ENCODE measurements around the gene INSIG2.

The INSIG2 gene

DNA sequence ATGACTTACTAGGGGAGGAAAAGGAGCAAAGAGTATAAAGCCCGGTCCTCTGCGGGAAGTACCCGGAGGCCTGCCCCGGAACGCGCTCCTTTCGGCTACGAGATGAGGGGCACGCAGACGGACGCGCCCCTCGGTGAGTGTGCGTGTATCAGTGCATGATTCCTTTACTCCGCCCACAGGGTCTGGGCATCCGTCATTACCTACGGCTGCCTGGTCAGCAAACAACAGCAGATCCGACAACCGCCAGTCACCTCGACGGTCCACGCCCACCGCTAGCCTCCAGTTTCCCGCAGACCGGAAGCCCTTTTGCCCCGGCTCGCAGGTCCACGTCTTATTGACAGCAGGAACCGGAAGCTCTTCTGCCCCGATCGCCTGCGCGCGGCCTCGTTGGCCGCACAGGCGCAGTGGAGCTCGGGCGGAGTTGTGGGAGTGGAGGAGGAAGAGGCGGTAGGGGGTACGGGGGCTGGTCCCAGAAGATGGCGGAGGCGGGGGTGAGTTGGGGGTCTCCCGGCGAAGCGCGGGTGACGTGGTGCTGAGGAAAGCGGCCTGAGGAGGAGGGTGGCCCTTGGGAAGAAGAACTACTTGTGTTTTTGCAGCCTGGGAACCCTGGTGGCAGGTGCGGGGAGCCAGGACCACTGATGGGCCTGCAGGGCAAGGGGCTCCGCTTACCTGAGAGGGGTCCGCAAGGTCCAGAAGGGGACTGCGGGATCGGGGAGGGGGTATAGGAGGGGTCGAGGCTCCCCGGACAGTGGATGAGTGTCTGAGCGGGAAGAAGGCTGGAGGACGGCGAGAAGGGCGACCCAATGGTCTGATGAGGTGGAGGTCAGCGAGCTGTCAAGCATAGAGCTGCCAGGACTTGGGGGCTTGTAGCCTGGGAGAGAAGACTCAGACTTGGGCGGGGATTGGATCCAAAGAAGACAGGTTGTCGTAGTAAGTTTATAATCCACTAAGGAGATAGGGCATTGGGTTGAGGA lies at the start of gene INSIG2:
TSS of gene INSIG2 (plus strand) at position 421 of the 974 bp plus-strand sequence. CDS start 8,086 bp downstream, outside the sequence.
- peak; percentile 70 to 76 (median 71) for DNase-seq (ENCODE audit: low read depth in 3 of 3)

DNA sequence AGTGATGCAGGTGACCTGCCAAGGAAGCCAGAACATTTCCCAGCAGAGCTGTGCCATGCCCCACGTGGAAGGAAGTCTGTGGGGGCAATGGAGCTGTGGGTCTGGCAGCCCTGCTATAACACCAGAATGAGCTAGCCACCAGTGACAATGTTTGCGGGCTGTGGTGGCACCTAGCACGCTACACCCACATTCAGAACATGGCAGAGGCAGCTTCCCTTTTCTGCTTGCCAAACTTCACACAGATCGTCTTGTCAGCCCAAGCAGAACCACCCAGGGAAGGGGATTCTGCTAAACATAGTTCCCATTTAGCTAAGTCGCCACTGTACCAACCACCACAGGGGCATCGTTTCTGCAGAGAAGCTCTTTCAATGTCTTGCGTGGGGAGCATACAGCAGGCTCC lies 47.4 kb upstream of the INSIG2 start:
- no peak for DNase-seq (ENCODE audit: low read depth in 3 of 3)

DNA sequence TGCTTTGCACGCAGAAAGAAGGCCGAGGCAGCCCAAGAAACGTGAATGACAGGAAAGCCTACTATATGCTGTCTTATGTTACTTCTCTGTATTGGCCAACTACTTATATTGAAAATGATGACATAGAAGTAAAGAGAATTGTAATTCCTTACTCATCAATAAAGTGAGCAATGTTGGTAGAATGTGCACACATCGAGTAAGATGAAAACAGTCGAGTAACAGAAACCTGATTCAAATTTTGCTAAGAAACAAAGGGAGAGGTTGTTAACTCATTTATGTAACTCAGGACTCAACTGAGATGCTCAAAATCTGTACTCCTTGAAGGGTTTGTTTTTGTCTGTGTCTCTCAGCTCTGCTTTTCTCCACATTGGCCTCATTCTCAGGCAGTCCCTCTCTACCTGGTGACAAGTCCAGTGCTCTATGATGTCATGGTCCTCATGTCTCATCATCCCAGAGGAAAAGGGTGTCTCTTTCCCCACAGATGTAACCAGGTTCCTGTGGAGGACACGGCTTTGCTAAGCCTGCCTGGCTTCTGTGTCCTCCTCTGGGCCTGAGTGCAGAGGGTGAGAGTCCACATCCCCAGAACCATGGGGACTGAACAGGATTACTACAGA lies 44.1 kb upstream of the INSIG2 start:
- DNase-seq (ENCODE audit: low read depth in 3 of 3): no peak

DNA sequence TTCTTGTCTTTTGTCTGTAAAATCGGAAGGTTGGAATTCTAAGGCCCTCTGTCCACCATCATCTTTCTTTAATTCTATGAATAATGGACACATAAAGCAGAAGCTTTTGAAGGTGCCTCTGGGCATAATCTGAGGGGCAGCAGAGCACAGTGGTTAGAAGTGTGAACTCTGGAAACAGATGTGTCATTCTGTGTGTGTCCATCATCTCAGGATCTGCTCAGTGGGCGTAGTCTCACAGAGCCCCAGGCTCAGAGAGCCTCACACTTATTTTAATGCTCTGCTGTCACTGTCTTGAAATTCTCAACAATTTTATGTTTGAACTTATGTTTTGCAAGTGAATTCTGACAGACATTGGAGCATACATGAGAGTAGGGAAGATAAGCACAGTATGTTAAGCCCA lies 43.4 kb upstream of the INSIG2 start:
- no peak for DNase-seq (ENCODE audit: low read depth in 3 of 3)

DNA sequence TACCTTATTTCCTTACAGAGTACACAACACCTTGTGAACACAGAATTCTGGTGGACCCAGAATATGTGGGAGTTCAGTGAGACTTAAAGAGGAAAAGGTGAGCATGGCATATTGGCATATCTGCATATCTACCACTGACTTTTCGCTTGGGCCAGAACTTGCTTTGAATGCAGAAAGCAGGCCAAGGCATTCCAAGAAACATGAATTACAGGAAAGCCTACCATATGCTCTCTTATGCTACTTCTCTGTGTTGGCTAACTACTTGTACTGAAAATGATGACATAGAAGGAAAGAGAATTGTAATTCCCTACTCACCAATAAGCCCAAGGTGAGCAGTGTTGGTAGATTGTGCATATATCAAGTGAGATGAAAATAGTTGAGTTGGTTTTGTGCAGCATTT lies 43.0 kb upstream of the INSIG2 start:
- no peak for DNase-seq (ENCODE audit: low read depth in 3 of 3)

DNA sequence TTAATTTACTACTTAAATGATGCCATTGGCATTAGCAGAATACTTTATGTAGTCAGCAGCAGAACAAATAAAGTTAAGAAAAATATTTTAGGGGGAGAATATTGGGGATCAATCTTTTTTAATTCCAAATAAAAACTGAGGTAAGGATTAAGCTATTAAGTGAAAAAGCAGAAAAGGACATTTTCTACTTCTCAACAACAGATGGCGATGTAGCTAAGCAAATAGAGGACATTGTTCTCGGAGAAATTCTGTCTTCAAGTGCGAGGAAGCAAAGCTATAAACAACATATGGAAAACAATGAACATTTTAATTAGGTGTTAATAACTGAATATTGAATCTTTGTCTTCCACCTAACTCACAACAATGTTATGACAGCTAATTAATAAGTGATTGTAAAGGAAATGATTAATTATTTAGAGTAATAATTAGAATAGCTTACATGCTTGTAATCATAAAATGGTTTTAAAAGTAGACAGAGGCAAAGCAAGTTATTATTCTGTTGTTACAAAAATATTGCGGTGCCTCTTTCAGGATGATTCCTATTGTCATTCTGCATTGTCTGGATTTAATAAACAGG lies 41.5 kb upstream of the INSIG2 start:
- no peak for DNase-seq (ENCODE audit: low read depth in 3 of 3)

DNA sequence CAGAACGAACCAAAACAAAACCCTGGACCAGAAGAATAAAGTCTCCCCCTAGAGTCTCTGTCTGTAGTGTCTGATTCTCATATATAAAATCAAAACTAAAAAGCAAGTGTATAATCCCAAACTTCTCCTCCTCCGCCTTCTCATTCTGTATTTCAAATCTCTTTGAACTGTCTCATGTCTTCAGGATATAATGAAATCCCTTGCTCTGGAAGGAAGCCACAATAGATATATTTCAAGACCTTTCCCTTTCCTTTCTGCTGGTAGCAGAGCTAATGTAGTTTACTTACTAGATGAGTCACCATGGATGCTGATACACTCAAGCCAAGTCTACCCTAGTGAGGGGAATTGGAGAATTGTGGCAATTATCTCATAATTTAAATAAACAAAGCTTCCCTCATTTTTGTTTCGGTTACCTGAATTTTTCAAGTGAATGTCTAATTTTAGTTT lies 40.9 kb upstream of the INSIG2 start:
- no peak for DNase-seq (ENCODE audit: low read depth in 3 of 3)

DNA sequence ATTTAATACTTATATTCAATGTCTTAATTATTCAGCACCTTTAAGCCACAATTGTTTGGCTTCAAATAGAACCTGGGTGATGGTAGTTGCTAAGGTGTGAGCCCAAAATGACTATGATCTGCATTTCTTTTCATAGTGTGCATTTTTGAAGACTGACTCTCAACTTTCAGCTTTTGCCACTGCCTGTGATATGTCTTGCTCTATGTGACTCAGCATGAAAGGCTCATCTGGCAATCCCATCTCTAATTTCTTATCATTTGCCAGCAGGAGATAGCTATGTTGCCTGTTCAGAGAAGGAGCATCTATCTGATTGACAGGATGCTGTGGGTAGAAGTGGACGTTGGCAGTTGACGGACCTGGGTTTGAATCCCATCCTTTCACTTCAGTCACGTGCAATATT lies 39.9 kb upstream of the INSIG2 start:
- DNase-seq (ENCODE audit: low read depth in 3 of 3): no peak

DNA sequence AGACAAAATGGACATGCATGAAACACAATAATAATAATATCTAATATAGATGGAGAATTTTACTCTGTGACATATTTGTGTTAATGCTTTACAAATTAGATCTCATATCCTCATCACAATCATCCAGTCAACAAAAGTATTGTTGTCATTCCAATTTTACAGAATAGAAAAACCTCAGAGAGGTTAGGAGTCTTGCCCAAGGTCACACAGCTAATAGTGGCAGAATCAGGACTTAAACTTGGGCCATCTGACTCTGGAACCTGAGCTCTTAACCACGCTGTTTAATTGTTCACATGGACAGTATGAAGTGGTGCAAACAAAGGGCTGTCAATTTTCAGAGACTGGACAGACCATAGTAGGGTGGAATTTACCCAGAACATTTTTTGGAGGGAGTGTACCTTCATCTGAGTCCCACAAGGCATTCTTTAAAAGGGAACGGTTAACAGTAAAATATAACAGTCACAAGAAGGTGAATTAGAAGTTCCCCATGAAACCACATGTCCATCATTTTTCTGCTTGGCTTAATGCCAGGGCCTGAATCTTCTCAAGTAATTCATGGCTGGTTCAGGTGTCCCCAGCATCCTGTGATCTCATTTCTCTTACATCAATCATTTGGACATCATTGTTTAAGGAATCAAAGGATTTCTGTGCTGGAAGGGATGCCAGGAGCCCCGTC lies 39.0 kb upstream of the INSIG2 start:
- no peak for DNase-seq (ENCODE audit: low read depth in 3 of 3)

DNA sequence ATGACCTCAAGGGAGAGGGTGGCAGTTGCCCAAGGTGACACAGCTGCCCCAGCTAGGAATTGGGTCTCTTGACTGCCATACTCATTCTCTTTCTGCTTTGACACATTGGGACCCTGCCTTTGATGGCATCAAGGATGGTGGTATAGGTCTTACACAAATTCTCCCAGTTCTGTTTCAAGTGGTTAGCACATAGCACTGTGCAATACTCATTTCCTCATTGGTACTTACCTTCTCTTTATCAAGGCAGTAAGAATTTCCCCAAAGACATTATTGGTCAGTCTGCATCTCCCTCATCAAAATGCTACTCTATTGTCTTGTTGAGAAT lies 38.5 kb upstream of the INSIG2 start:
- DNase-seq (ENCODE audit: low read depth in 3 of 3): no peak

DNA sequence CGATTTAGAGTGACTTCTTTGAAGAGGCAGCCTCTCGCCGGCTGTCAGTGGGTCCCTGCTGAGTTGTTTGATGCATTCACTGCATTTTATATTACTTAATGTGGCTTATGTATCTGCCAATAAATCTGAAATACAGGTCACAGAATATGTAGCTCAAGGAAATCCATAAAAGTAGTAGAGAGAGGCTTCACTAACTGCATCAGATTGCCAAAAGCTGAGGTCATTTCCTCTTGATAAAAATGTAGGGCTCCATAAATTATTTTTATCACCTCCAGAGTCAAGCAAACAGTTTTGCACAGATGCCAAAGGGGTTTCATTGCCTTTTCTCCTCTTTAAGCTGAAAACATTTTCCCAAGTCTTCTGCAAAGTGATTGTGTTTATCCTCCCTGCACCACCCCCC lies 37.9 kb upstream of the INSIG2 start:
- DNase-seq (ENCODE audit: low read depth in 3 of 3): no peak

DNA sequence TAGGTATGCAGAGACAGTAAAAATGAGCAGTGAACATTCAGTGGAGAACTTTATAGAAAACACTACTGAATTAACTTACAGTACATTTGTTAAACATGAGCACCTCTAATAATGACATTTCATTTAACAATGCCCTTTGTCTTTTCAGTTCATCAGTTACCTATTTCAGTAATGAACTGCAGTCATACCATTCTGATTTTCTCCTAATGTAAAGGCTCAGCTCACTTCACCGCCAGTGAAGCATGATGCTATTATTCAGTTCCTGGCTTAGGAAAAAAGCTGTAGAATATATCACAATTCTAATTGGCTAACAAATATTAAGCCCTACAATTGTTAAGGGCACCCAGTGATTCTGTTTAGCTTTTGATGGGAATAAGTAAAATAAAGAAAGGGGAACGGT lies 37.3 kb upstream of the INSIG2 start:
- DNase-seq (ENCODE audit: low read depth in 3 of 3): no peak

DNA sequence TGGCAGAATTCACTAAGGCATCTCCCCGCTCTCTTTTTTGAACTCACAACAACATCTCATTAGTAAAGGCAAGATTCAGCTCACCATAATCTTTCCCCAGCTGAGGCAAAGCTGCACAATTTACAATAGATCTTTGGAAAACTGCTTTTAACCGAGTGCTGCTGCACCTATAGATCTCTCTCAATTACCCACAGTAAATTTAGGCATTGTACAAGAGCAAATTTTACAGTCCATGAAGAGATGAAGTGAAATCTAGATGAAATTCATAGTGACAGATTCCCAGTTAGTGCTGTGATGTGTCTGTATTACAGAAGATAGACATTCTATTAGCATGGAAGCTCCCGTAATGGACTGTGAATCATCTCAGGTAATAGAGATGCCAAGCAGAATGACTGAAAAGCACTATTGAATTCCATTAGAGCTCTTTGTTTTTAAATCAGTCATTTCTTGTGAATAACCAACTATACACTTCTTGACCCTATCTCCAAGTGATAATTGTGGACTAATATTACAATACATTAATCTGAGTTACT lies 36.4 kb upstream of the INSIG2 start:
- DNase-seq (ENCODE audit: low read depth in 3 of 3): no peak

DNA sequence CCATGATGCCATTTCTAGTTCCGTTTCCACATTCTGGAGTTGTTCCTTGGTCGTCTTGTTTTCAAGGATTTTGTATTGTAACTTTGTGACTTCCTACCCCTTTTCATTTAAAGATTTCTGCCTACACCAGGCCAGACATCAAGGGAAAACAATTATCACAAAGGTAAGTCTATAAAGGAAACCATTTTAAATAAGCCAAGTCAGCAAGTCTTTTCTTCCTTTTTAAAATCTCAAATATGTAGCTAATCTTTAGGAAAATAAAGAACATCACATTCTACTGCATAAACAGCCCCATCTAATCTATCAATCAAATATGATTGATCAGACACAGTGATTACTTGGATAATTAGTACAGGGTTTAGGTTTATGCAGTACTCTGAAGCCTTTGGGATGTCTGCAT lies 35.8 kb upstream of the INSIG2 start:
- no peak for DNase-seq (ENCODE audit: low read depth in 3 of 3)

DNA sequence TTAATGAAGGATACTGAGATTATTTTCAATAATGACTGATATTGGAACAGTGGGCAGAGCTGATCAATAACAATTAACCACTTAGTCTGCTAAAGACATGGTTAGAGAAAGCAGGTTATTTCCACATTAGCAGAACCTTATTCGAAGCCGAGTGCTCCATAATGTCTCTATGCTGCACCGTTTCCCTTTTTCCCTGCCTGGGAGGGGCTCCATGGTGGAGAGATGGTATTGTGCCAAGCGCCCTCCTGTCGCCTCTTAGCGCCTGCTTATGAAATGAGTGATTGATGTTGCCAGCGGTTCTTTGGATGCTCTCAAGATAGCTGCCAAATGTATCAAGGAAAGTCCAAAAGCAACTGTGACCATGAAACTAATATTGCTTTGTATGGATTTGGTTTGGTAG lies 34.6 kb upstream of the INSIG2 start:
- DNase-seq (ENCODE audit: low read depth in 3 of 3): no peak

DNA sequence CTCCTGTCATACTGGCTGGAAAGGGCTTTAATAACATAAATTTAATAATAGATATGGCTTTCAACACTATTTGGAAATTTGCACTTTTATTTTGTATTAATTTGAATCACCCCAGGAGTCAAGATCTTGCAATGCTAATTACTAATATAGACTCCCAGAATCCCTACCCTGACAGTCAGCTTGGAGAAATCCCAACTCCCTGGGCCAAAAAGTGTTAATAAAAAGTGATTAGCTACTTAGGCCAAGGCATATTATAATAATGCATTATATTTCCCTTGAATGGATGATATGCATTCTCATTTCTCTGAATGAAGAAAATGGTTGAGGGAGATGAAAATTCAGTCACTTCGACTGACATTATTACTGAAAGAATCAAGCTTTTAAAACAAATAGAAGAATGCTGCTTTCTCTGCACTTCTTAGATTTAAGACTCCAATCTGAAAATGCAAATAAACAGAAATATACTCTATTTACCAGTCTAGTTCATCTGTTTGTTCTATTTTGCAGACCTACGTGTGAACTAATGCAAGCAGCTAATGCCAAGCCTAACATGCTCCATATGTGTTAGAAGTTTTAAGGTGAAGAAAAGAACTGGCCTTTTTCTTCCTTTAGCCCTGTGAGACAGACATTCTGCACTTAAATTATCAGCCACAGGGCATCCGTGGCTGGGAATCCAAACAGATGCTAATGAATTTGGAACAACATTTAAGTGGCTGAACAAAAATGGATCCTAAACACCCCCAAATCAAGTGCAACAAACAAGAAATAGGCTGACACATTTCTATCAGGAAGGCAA lies 33.9 kb upstream of the INSIG2 start:
- no peak for DNase-seq (ENCODE audit: low read depth in 3 of 3)

DNA sequence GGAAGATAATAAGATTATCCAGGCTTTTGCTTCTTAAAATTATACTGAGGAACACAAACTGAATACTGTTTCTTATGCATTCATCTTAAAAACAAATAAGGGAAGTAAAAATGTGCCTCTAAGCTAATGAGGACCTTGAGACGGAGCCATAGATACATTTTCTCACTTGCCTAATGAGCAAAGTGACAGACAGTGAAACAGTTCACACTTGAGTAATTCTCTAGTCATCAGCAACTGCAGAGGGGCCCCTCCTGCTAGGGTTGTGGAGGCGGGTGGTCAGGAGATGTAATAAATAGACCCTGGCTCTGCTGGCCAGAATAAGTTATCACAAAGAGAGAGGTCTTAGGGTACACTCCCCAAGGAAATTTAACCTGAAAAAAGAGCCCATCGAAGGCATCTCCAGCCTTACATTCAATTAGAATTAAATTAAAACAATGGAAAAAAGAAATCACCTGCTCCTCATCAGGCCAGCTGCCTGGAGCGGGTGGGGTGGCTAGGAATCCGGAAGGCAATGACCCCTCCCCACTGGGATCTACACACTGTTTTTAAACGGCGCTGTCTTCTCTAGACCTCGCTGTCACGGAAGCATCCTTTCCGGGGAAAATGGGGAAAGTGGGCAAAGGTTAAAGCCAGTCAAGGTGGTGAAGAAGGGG lies 32.6 kb upstream of the INSIG2 start:
- DNase-seq (ENCODE audit: low read depth in 3 of 3): no peak

DNA sequence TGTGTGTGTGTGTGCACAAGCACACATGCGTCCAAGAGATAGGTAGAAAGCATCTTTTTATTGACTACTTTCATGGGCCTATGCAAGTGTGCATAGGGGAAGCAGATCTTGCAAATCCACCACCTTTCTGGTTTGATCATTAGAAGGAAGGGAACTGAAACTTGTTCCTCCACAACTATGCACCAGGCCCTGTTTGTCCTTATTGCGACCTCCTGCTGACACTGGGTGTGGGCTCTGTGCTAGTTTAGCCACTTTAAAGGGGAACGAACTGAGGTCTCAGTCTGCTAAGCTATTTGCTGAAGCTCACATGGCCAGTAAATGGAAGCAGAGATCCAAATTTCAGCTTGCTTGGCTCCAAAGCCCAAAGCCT lies 32.1 kb upstream of the INSIG2 start:
- no peak for DNase-seq (ENCODE audit: low read depth in 3 of 3)

DNA sequence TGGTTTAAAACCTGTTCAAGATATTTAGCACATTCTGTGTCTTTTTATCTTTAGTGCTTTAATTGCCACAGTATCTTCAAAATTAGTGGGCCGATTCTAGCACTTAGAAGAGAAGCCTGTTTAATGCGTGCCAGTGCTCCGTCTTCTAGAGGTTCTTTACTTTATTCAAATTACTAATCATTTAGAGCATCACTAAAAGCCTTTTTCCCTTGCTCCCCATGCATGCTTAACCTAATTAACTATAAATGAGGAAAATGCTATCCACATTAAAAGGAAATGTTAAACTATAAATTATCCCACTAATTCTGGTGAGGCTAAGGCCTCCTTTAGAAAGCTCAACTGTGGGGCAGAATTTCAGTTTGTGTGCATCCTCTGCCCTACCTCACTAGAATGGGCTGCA lies 31.5 kb upstream of the INSIG2 start:
- no peak for DNase-seq (ENCODE audit: low read depth in 3 of 3)

DNA sequence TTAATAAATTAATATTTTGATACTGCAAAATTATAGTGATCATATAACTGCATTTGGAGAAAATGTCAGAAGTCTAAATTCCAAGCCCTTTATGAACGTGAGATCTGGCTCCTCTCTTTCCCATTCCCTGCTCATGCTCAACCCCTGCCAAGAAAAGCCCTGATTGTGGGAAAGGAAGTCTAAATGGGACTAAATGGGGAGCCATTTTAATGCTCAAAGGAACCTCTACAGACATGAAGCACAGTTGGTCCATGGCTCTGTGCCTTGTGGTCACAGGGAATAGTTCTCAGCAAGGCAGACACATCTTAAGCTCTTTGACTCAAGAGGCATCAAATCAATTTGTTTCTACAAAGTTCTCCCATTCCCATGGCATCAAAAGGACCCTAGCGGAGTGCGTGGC lies 29.3 kb upstream of the INSIG2 start:
- DNase-seq (ENCODE audit: low read depth in 3 of 3): no peak

DNA sequence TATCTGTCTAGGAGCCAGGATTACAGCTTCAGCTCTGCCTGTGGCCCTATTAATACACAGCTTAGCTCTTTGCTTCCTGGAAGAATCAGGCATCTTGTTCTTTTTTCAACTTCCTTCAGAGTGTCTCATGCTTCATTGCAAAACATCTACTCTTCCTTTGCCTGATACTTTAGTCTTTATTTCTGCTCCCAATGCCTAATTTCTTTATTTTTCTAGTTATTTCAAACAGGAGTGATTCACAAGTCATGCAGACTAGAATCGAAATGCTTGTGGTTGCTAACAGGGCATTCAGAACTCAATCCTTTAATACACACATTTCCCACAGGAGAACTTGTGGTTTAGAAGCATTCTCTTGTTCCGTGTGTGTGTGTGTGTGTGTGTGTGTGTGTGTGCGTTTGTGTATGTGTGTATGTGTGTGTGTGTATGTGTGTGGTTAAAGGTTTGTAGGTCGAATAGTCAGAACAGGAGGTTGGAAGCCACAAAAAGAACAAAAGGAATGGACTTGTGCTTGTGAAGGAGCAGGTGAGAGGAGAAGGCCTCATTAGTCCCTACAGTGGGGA lies 28.3 kb upstream of the INSIG2 start:
- no peak for DNase-seq (ENCODE audit: low read depth in 3 of 3)

All from stimulated activated CD4-positive, alpha-beta T cell treated with anti-CD3 and anti-CD28 coated beads, TNF-alpha, amount 100 ng/mL, for 4 hours (primary cell).